Measurements from ENCODE around the gene PTPRN. TPM values are rescaled to one million over a fixed set of nuclear protein-coding genes. Genes with fewer than 3 reads are reported as not detected.

The PTPRN gene
- total and polyA plus RNA-seq, 8 donors = 6.3 to 220 (median 37.0) TPM

- ATAC-seq (peak in 2 of 4 donors; percentile 21 to 26), DNase-seq (no peak), FAIRE-seq (no peak)
- Histone ChIP-seq H3K36me3 (no peaks in the 10 kb centered on the region), H3K4me1 (peaks cover 7 to 10% (median 9%) of the 10 kb centered on the region in 3 donors), H3K27me3 (no peaks in the 10 kb centered on the region), H3K4me3 (no peak overlapping the region), H3K9me3 (no peaks in the 10 kb centered on the region), H3K27ac (peak overlapping the region; percentile 17 to 84 (median 60))
- no peak for TF ChIP-seq CTCF (IDR thresholded peaks at IDR 0.05)
- intact Hi-C loops (cut with DNase I) = no loop called here
- WGBS, 2 donors = 65 to 80% methylated on average over 3 of the region's 3 CpGs
These were observed 35.3 kb downstream of the PTPRN start for GRCh38 chr2:219273937-219274336.

DNA sequence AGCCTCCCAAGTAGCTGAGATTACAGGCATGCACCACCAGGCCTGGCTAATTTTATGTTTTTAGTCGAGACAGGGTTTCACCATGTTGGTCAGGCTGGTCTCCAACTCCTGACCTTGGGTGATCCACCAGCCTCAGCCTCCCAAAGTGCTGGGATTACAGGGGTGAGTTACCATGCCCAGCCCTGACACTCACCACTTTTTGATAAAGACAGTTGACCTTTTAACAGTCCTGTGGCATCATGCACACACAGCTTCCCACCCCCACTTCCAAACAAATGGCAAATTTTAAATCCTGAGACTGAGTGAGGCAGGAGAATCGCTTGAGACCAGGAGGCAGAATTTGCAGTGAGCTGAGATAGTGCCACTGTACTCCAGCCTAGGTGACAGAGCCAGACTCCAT lies 36.2 kb downstream of the PTPRN start:
- Histone ChIP-seq H3K4me1 (peaks cover 0 to 2% (median 2%) of the 10 kb centered on the region in 3 donors), H3K36me3 (no peaks in the 10 kb centered on the region), H3K27ac (no peak overlapping the region), H3K4me3 (no peak overlapping the region), H3K27me3 (no peaks in the 10 kb centered on the region), H3K9me3 (no peaks in the 10 kb centered on the region)
- FAIRE-seq (no peak), DNase-seq (no peak), ATAC-seq (no peak)
- intact Hi-C loops (cut with DNase I) = no loop called here
- WGBS, 2 donors = 64 to 71% methylated on average over 2 of the region's 2 CpGs
- TF ChIP-seq CTCF (IDR thresholded peaks at IDR 0.05) = no peak

- no peak overlapping the region for H3K4me3 ChIP-seq
- FAIRE-seq = no peak
- no peak for TF ChIP-seq CTCF (IDR thresholded peaks at IDR 0.05)
- no peak overlapping the region for H3K27ac ChIP-seq
- 73 to 85% methylated on average over 4 of the region's 4 CpGs for WGBS, 2 donors
- H3K9me3 ChIP-seq = no peaks in the 10 kb centered on the region
- intact Hi-C loops (cut with DNase I) = no loop called here
- H3K27me3 ChIP-seq = no peaks in the 10 kb centered on the region
- no peaks in the 10 kb centered on the region for H3K36me3 ChIP-seq
- no peak for DNase-seq
- no peaks in the 10 kb centered on the region for H3K4me1 ChIP-seq
- no peak for ATAC-seq
These were observed 36.8 kb downstream of the PTPRN start for GRCh38 chr2:219272356-219272755.

DNA sequence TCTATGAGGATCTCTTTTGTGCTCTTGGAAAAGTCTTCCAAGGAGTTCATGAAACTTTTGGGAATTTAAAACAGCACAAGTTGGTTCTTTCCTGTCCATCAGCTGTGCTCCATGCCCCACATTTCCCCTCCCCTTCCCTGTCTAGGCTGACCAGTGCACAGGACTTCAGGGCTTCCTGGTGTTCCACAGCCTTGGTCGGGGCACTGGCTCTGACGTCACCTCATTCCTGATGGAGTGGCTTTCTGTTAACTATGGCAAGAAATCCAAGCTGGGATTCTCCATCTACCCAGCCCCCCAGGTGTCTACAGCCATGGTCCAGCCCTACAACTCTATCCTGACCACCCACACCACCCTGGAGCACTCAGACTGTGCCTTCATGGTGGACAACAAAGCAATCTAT lies 38.2 kb downstream of the PTPRN start:
- WGBS, 2 donors = 70 to 74% methylated on average over 2 of the region's 2 CpGs
- H3K9me3 ChIP-seq = no peaks in the 10 kb centered on the region
- ATAC-seq (no peak), DNase-seq (no peak), FAIRE-seq (no peak)
- no peak overlapping the region for H3K4me3 ChIP-seq
- intact Hi-C loops (cut with DNase I) = no loop called here
- no peak for TF ChIP-seq CTCF (IDR thresholded peaks at IDR 0.05)
- H3K4me1 ChIP-seq = no peaks in the 10 kb centered on the region
- H3K27me3 ChIP-seq = no peaks in the 10 kb centered on the region
- no peaks in the 10 kb centered on the region for H3K36me3 ChIP-seq
- H3K27ac ChIP-seq = no peak overlapping the region

GRCh38 chr2:219270055-219270372 lies 39.2 kb downstream of the PTPRN start:
- no peak for TF ChIP-seq CTCF (IDR thresholded peaks at IDR 0.05)
- no peak for DNase-seq

More at GRCh38 chr2:219270055-219270372, 39.2 kb downstream of the PTPRN start:
- intact Hi-C loops (cut with DNase I) = no loop called here
- no peak for ATAC-seq
- no peaks in the 10 kb centered on the region for H3K4me1 ChIP-seq
- no peaks in the 10 kb centered on the region for H3K36me3 ChIP-seq
- H3K27ac ChIP-seq = no peak overlapping the region
- WGBS, 2 donors = 78 to 90% methylated on average over 5 of the region's 5 CpGs
- no peaks in the 10 kb centered on the region for H3K27me3 ChIP-seq
- H3K4me3 ChIP-seq = no peak overlapping the region
- no peaks in the 10 kb centered on the region for H3K9me3 ChIP-seq
- no peak for FAIRE-seq
